ENCODE data around the gene NBL1. TPM values are rescaled to one million over a fixed set of nuclear protein-coding genes. Genes with fewer than 3 reads are reported as not detected.

The NBL1 gene
- total and polyA plus RNA-seq, 9 of the 15 experiments (the other 6 are each of a cell fraction or from before 2014, with no cell fraction given): 0.10 to 3.7 (median 1.8) TPM; not detected in 1

DNA sequence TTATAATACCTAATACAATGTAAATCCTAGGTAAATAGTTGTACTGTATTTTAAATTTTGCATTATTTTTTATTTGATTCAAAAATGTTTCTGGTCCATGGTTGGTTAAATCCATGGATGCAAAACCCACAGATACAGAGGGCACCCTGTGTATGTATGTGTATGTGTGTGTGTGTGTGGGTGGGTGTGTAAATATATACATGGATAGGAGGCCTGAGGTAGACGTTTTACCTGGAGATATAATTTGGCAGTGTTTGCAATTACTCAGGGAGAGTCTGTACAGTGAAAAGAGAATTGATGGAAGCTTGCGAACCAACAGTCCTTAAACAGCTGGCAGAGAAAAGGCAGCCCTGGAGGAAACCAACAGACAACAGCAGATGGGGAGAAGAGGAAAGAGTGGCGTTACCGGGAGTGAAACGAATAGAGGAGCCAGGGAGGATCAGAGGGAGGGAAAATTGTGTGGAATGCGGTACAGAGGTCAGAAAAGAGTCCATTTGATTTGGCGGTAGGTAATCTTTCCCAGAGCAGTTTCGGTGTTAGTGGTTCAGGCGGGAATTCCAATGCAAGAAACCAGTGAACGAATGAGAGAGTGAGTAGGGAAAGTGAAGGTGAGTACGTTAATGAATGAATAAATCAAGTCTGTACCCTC is 47.9 kb upstream of the NBL1 start (continued):
- TF ChIP-seq, protein P1, sequence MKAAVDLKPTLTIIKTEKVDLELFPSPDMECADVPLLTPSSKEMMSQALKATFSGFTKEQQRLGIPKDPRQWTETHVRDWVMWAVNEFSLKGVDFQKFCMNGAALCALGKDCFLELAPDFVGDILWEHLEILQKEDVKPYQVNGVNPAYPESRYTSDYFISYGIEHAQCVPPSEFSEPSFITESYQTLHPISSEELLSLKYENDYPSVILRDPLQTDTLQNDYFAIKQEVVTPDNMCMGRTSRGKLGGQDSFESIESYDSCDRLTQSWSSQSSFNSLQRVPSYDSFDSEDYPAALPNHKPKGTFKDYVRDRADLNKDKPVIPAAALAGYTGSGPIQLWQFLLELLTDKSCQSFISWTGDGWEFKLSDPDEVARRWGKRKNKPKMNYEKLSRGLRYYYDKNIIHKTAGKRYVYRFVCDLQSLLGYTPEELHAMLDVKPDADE (conservative IDR thresholded peaks at IDR 0.05; ENCODE audit: control insufficient read depth, low read depth, low read length): no peak
- 0 out of 2 replicates have a peak, but pooled peaks have one; percentile 31 for TF ChIP-seq KHSRP (IDR thresholded peaks at IDR 0.05)
- TF ChIP-seq NELFE (IDR thresholded peaks at IDR 0.05; ENCODE audit: insufficient read depth, insufficient read length): no peak
- no peak for TF ChIP-seq PTTG1 (tag; IDR thresholded peaks at IDR 0.05; ENCODE audit: low read depth)
- TF ChIP-seq, protein P2, sequence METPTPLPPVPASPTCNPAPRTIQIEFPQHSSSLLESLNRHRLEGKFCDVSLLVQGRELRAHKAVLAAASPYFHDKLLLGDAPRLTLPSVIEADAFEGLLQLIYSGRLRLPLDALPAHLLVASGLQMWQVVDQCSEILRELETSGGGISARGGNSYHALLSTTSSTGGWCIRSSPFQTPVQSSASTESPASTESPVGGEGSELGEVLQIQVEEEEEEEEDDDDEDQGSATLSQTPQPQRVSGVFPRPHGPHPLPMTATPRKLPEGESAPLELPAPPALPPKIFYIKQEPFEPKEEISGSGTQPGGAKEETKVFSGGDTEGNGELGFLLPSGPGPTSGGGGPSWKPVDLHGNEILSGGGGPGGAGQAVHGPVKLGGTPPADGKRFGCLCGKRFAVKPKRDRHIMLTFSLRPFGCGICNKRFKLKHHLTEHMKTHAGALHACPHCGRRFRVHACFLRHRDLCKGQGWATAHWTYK (CRISPR knock-in tag; IDR thresholded peaks at IDR 0.05): no peak
- TF ChIP-seq, protein P3, sequence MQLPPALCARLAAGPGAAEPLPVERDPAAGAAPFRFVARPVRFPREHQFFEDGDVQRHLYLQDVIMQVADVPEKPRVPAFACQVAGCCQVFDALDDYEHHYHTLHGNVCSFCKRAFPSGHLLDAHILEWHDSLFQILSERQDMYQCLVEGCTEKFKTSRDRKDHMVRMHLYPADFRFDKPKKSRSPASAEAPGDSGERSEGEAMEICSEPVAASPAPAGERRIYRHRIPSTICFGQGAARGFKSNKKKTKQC (CRISPR knock-in tag; IDR thresholded peaks at IDR 0.05): 0 out of 2 replicates have a peak, but pooled peaks have one; percentile 21
- no peak for TF ChIP-seq POLR3G (IDR thresholded peaks at IDR 0.05; ENCODE audit: extremely low read depth, insufficient read length, insufficient replicate concordance)
- TF ChIP-seq, protein P4, sequence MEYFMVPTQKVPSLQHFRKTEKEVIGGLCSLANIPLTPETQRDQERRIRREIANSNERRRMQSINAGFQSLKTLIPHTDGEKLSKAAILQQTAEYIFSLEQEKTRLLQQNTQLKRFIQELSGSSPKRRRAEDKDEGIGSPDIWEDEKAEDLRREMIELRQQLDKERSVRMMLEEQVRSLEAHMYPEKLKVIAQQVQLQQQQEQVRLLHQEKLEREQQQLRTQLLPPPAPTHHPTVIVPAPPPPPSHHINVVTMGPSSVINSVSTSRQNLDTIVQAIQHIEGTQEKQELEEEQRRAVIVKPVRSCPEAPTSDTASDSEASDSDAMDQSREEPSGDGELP (CRISPR knock-in tag; IDR thresholded peaks at IDR 0.05; ENCODE audit: borderline replicate concordance): no peak
- TF ChIP-seq TAL1 (IDR thresholded peaks at IDR 0.05): no peak
- no peak for TF ChIP-seq RBM17 (IDR thresholded peaks at IDR 0.05; ENCODE audit: borderline replicate concordance, low read depth, low read length)
- no peak for TF ChIP-seq CREBBP (IDR thresholded peaks at IDR 0.05; ENCODE audit: low read depth, low read length)
- TF ChIP-seq GABPB2 (CRISPR knock-in tag; conservative IDR thresholded peaks at IDR 0.05): no peak
- no peak for TF ChIP-seq TGIF2 (CRISPR knock-in tag; IDR thresholded peaks at IDR 0.05)
- TF ChIP-seq SMAD3 (CRISPR knock-in tag; conservative IDR thresholded peaks at IDR 0.05): 0 out of 2 replicates have a peak, but pooled peaks have one; percentile 29
- TF ChIP-seq, protein P5, sequence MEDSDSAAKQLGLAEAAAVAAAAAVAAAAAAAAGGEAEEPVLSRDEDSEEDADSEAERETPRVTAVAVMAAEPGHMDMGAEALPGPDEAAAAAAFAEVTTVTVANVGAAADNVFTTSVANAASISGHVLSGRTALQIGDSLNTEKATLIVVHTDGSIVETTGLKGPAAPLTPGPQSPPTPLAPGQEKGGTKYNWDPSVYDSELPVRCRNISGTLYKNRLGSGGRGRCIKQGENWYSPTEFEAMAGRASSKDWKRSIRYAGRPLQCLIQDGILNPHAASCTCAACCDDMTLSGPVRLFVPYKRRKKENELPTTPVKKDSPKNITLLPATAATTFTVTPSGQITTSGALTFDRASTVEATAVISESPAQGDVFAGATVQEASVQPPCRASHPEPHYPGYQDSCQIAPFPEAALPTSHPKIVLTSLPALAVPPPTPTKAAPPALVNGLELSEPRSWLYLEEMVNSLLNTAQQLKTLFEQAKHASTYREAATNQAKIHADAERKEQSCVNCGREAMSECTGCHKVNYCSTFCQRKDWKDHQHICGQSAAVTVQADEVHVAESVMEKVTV (CRISPR knock-in tag; IDR thresholded peaks at IDR 0.05): no peak
- TF ChIP-seq, protein P6, sequence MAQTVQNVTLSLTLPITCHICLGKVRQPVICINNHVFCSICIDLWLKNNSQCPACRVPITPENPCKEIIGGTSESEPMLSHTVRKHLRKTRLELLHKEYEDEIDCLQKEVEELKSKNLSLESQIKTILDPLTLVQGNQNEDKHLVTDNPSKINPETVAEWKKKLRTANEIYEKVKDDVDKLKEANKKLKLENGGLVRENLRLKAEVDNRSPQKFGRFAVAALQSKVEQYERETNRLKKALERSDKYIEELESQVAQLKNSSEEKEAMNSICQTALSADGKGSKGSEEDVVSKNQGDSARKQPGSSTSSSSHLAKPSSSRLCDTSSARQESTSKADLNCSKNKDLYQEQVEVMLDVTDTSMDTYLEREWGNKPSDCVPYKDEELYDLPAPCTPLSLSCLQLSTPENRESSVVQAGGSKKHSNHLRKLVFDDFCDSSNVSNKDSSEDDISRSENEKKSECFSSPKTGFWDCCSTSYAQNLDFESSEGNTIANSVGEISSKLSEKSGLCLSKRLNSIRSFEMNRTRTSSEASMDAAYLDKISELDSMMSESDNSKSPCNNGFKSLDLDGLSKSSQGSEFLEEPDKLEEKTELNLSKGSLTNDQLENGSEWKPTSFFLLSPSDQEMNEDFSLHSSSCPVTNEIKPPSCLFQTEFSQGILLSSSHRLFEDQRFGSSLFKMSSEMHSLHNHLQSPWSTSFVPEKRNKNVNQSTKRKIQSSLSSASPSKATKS (CRISPR knock-in tag; IDR thresholded peaks at IDR 0.05): no peak
